ENCODE data around the gene NCMAP.

NCMAP gene

GRCh38 chr1:24636661-24637357 is 80.9 kb downstream of the NCMAP start:
- DNase-seq: no peak

GRCh38 chr1:24639094-24639493 is 83.2 kb downstream of the NCMAP start:
- no peak for DNase-seq

GRCh38 chr1:24639881-24640280 is 84.0 kb downstream of the NCMAP start:
- DNase-seq: peak; percentile 31

GRCh38 chr1:24640288-24640687 is 84.4 kb downstream of the NCMAP start:
- DNase-seq: peak; percentile 31

- peak; percentile 29 for DNase-seq
Measured at GRCh38 chr1:24641646-24642151, 85.8 kb downstream of the NCMAP start.

- DNase-seq: peak; percentile 100
Measured at GRCh38 chr1:24642481-24643362, 86.8 kb downstream of the NCMAP start, which contains the start of gene SRRM1. SRRM1 (plus strand) TSS chr1:24643302; CDS start chr1:24643327, 25 bp downstream.

- DNase-seq: peak; percentile 39
Measured at GRCh38 chr1:24643363-24644099, 87.6 kb downstream of the NCMAP start.

- peak; percentile 33 for DNase-seq
Measured at GRCh38 chr1:24644100-24644384, 88.2 kb downstream of the NCMAP start.

- no peak for DNase-seq
Measured at GRCh38 chr1:24648919-24649318, 93.0 kb downstream of the NCMAP start.

- DNase-seq: no peak
Measured at GRCh38 chr1:24652382-24652781, 96.5 kb downstream of the NCMAP start.

- DNase-seq: no peak
Measured at GRCh38 chr1:24654010-24654409, 98.1 kb downstream of the NCMAP start.

GRCh38 chr1:24656046-24656445 is 100.2 kb downstream of the NCMAP start:
- DNase-seq: no peak

- DNase-seq: no peak
Measured at GRCh38 chr1:24657781-24658180, 101.9 kb downstream of the NCMAP start.

Data from DMS79 treated with DMSO at 0.1 percent for 48 hours (cell line).